Body of pancreas (tissue), 4 donors: ENCODE measurements around the gene ASAP2.

ENCODE experiments used
- POLR2A ChIP-seq, 3 donors: fragments of 450-650 bp; IDR thresholded peaks; one replicate each; pipeline ENCODE4 v1.6.1; 2016; ENCODE audit warnings: antibody characterized with exemption in 3 of 3, mild to moderate bottlenecking in 2 of 3
- TF ChIP-seq, protein P1 (sequence below), 7 experiments: fragments of 450-650 bp in 4 of 7; fragments of 200-600 bp in 3 of 7; sonication (generic) in 3 of 7; IDR thresholded peaks; one replicate each; pipeline ENCODE4 v1.5.1; 2016 to 2019; ENCODE audit warnings: antibody characterized with exemption in 7 of 7

GRCh38 chr2:9228088-9228751, 21.6 kb downstream of the ASAP2 start:
- TF ChIP-seq, protein P1, sequence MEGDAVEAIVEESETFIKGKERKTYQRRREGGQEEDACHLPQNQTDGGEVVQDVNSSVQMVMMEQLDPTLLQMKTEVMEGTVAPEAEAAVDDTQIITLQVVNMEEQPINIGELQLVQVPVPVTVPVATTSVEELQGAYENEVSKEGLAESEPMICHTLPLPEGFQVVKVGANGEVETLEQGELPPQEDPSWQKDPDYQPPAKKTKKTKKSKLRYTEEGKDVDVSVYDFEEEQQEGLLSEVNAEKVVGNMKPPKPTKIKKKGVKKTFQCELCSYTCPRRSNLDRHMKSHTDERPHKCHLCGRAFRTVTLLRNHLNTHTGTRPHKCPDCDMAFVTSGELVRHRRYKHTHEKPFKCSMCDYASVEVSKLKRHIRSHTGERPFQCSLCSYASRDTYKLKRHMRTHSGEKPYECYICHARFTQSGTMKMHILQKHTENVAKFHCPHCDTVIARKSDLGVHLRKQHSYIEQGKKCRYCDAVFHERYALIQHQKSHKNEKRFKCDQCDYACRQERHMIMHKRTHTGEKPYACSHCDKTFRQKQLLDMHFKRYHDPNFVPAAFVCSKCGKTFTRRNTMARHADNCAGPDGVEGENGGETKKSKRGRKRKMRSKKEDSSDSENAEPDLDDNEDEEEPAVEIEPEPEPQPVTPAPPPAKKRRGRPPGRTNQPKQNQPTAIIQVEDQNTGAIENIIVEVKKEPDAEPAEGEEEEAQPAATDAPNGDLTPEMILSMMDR (IDR thresholded peaks at IDR 0.05) = no peak
- TF ChIP-seq POLR2A (IDR thresholded peaks at IDR 0.05) = no peak
